Measurements from ENCODE around the gene RPSA. TPM values are rescaled to one million over a fixed set of nuclear protein-coding genes. Genes with fewer than 3 reads are reported as not detected.

RPSA gene
- total RNA-seq, 2 donors from 2014 or later: 1,584 to 1,777 TPM

Other genes starting within 250 kb of the RPSA start
- not detected for gene XIRP1, start 214.1 kb upstream of the RPSA start, total RNA-seq
- not detected for gene CX3CR1, start 126.7 kb upstream of the RPSA start, total RNA-seq
- under 1 TPM in 1 of 2 donors, not detected in 1; 0.22 TPM for gene CCR8, start 77.0 kb upstream of the RPSA start, total RNA-seq
- gene SLC25A38, start 23.4 kb upstream of the RPSA start, total RNA-seq: 10 to 100 TPM; 33.4 to 37.7 TPM
- 1 to 10 TPM; 2.1 to 7.0 TPM for gene MOBP, start 61.0 kb downstream of the RPSA start, total RNA-seq